HG02571 (cell line): ENCODE data around the gene KIAA1217.
A peak's percentile ranks its signal among the peaks of the same experiment; 100 is the strongest.

Experiments
- ATAC-seq: cut with Tn5 transposase; IDR thresholded peaks from one replicate; pipeline ENCODE4 v1.9.1; 2021; ENCODE audit warnings: mild to moderate bottlenecking, moderate library complexity; ENCODE audit not compliant: unreplicated experiment

Gene KIAA1217

DNA sequence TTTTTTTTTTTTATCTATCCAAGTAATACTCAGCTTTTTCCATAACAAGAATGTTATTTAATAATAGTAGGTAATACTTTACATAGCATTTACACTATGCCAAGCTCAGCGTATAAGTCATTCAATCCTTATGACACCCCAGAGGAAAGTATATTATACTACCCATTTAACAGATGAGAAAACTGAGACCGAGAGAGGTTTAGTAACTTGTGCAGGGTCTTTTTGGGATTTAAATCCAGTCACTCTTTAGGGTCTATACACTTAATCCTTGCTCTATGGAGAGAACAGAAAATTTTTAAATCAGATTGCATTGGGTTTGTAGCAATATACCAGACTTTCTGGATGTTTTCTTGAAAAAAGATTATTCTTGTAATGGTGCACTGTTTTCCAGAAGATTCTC, 322.5 kb downstream of the KIAA1217 start:
- ATAC-seq = no peak

GRCh38 chr10:24533981-24534380, 325.0 kb downstream of the KIAA1217 start:
- ATAC-seq = no peak

DNA sequence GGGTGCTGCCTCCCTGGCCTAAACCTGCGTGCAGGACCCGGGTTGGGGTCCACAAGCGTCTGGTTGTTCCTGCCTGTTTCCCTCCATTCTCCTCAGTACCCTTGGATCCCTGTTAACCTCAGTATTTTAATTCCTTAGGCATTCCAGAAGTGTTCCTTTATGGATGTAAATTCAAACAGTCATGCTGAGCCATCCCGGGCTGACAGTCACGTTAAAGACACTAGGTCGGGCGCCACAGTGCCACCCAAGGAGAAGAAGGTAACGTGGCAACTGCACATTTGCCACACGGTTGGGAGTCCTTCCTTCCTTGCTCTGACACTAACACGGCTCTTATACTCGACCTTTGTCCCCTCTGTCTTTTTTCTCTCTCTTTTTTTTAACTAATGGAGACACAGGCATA, 327.7 kb downstream of the KIAA1217 start:
- ATAC-seq = no peak

- no peak for ATAC-seq
Measured at GRCh38 chr10:24541239-24541753, 332.4 kb downstream of the KIAA1217 start.

- ATAC-seq = no peak
Measured at GRCh38 chr10:24542314-24543270, 333.7 kb downstream of the KIAA1217 start.

GRCh38 chr10:24544776-24545175, 335.8 kb downstream of the KIAA1217 start:
- ATAC-seq = no peak

GRCh38 chr10:24545585-24545984, 336.6 kb downstream of the KIAA1217 start:
- ATAC-seq = no peak

DNA sequence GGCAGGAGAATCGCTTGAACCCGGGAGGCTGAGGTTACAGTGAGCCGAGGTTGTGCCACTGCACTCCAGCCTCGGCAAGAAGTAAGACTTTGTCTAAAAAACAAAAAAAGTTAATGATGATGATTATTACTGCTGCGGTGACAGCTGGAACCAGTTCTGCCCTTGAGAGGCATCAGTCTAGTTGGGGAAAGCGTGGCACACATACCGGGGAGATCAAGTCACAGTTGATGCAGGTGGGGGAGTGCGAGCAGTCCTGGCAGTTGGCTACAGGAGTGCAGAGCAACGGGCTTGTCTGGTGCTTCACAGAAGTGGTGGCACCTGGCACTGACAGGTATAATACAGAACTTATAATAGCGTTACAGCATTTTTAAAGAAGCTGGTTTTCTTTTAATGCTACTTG, 341.7 kb downstream of the KIAA1217 start:
- ATAC-seq = no peak

- no peak for ATAC-seq
Measured at GRCh38 chr10:24551161-24551560, 342.2 kb downstream of the KIAA1217 start.

- ATAC-seq = peak; percentile 67
Measured at GRCh38 chr10:24552346-24553016, 343.5 kb downstream of the KIAA1217 start.

DNA sequence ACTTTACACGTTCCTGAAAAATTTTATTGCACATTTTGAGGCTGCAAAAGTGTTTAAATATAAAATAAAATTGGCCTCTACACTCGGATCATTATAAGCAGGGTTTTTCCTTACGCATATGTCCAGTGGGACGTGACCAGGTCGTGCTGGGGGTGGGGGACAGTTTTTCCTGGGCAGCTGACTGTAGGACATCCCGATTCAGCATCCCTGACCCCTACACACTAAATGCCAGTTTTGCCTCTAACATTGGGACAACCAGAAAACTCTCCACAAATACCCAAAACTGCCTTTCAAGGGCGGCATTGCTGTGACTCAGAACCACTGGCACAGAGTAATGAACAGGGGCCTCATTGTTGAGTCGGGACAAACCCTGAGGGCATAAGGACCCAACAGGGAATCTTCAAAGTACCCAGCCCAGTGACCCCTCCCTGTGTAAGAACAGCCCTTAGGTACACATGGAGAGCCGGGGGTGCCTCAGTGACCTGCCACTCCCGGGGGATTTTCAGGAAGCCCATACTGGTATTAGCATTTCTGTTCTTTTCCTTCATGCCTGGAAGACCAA, 344.2 kb downstream of the KIAA1217 start:
- ATAC-seq = no peak

DNA sequence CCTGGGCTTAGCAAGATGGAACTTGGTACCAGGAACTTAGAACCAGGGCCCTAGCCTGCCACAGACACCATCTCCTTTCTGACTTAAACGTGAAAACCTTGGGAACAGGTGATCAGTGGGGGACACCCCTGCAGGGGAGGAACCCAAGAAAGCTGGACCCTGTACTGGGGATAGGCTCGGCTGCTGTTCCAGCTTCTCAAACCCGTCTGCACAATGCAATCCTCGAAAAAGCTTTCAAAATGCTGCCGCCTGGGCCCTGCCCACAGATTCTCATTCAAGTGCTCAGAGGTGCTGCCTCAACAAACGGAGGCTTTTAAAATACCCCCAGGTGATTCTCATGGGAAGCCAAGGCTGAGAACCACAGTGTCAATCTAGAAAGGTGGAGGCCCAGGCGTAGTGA, 345.1 kb downstream of the KIAA1217 start:
- ATAC-seq = no peak

DNA sequence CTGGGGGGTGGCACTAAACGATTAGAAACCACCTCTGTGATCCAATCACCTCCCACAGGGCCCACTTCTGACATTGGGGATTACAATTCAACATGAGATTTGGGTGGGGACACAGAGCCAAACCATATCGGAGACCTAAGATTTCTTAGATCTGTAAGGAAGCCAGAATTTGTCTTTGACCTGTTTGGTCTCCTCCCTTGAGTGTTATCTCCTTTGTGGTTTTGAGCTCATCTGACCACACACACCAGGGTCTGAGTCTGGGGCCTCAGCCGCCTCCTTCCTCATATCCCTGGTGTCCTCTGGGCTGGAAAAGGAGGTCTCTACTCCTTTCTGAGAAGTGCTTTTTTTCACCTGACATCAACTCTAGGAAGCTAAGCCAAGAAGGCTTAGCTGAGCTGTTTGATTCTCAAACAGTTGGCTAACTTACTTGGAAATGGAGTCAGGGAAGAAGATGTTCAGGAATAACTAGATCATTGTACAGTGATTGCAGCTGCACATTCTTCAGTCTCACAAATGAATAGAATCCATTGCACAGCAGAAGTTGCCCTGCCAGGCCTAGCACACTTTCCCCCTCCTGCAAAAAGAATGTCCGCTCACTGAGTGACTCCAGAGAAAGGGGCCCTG, 347.3 kb downstream of the KIAA1217 start:
- ATAC-seq = no peak

DNA sequence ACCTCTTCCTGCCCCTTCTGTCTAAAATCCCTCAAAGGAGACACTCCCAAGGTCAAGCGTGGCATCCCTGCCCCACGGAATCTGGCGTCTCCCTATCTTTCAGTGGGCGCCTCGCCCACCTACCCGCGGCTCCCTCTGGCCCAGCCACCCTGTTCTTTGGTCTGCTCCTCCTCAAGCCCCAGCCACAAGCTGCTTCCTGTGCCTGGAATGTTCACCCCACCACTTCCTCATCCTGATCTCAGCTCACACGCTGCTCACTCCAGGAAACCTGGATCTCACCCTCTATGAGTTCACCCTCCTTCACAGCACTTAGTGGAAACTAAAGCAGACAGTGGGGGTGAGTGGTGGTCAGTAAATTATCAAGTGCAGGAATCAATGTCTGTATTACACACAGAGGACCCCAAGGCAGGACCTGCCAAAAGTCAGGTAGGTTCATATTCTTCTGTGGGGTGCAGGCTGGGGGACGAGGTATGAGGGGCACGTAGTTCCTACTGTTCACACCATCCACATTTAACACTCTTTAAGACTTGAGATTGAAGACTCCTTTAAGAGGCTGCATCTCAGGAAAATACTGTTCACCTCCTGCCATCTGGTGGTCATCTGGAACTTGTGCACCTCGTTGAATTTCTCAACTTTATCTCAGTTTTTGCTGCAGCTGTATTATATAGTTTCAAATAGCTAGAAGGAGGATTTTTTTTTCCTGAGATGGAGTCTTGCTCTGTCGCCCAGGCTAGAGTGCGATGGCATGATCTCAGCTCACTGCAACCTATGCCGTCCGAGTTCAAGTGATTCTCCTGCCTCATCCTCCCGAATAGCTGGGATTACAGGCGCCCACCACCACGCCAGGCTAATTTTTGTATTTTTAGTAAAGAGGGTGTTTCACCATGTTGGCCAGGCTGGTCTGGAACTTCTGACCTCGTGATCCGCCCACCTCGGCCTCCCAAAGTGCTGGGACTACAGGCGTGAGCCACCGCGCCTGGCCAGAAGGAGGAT, 348.1 kb downstream of the KIAA1217 start:
- no peak for ATAC-seq

GRCh38 chr10:24561453-24561852, 352.5 kb downstream of the KIAA1217 start:
- no peak for ATAC-seq

GRCh38 chr10:24568042-24568441, 359.1 kb downstream of the KIAA1217 start:
- no peak for ATAC-seq

DNA sequence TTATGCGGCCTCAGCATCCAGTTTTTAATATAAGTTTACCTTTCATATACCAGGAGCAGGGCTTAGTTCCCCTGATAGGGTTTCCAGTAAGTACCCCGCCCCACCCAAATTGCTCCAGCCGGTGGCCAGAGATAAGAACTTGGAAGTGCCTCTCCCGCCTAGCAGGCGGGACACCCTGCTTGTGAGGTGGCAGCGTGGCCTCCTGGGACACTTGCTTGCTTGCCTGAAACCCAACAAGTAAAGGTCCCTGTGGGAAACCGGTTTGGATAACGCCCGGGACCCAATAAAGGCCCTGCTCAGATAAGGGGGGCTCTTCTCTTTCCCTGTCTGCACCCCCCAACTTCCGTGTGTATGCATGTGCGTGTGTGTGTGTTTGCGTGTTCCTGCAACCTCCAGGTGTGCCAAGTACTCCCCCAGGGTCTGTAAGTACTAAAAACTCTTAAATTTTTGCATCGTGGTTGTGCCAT, 360.4 kb downstream of the KIAA1217 start:
- no peak for ATAC-seq

DNA sequence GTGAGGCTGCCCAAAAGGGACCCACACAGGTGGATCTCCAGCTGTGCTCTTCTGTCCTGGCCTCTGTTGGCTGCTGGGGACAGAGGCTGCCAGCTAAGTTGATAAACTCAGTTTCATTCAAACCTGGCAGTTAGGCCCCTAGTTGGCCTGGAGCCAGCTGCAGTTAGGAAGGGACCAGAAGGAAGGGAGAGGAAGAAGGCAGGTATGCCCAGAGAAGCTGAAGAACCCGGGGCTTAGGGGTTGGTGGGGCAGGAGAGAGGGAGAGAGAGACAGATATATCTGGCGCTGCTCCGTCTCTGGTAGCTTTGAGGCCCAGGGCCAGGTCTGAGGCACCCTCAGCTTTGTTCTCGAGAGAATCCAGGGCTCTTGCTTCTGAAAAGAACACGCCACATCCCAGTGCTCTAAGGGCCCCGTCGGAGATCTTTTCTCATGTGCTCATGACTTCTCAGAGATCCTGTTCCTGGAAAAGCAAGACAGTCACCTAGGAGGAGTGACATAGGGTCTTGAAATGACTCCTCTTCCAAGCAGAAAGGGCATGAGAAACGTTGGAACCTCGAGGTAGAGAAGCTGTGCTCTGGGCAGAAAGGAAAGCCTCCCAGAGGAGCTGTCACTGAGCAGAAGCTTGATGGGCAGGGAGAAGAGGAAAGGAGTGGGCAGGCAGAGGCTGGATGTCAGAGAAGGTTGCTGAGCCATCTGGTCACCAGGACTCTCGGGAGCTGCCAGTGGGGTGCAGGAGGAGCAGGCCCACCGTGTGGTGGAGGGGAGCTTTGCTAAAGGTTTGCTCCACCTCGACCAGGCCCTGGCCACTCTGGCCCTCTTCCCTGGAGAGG, 361.1 kb downstream of the KIAA1217 start:
- ATAC-seq = no peak
